ENCODE results near the gene COPRS.
"Not testable (repeated sequence)": the region's sequence is repeated elsewhere in the genome, so short reads cannot be mapped to it uniquely, and the experiment has no call there.

The COPRS gene

DNA sequence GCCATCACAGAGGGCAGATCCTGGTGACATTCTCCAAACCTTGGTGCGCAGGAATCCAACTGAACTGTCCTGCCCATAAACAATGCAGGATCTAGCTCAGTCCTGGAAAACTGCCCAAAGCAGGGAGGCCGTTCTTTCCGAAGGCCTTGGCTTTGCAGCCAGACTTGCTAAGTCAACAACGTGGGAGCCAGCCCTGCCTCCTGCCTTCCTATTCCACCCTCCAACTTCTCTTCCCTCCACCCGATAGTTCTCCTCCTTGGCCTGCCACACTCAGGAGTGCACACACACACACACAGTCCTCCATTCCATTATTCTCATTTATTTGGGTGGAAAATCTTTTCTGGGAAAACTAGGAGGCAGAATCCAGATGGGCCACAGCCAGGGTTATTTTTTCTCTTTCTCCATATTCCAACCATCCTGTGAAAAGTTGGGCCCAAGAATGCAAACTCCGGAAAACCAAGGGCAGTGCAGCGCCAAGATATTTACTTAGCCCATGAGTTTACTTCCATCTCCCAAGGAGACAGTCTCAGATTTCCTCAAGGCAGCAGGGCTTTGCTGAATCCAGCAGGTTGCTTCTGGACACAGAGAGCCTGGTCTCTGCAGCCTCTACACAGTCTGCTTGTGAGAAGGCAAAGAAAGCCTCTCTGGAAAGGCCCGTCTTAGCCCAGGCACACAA is 15.8 kb downstream of the COPRS start:
- no peak for DNase-seq

- peak; percentile 4 to 33 for DNase-seq
These were observed 16.6 kb downstream of the COPRS start for GRCh38 chr17:31842195-31843069.

GRCh38 chr17:31841850-31842194 is 17.2 kb downstream of the COPRS start:
- no peak for DNase-seq

- DNase-seq: no peak
These were observed 20.3 kb downstream of the COPRS start for GRCh38 chr17:31838636-31839225.

GRCh38 chr17:31835984-31836383 is 23.1 kb downstream of the COPRS start:
- DNase-seq: no peak

DNA sequence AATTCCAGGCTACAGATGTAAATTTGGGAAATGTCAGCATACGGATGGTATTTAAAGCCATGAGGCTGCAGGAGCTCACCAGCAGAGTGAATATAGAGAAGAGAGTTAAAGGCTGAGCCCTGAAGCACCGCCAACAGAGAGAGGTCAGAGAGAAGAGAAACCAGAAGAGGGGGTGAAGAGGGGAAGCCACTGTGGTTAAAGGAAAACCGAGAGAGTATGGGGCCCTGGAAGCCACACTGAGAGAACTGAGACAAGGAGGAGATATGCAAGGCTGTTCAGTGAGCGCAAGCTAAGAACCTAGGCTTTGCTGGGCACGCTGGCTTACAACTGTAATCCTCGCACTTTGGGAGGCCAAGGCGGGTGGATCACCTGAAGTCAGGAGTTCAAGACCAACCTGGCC is 24.6 kb downstream of the COPRS start:
- DNase-seq: no peak

GRCh38 chr17:31832746-31833145 is 26.3 kb downstream of the COPRS start:
- no peak for DNase-seq

- no peak for DNase-seq
These were observed 27.8 kb downstream of the COPRS start for GRCh38 chr17:31830971-31831858.

- DNase-seq: no peak
These were observed 29.4 kb downstream of the COPRS start for GRCh38 chr17:31829649-31830048.

DNA sequence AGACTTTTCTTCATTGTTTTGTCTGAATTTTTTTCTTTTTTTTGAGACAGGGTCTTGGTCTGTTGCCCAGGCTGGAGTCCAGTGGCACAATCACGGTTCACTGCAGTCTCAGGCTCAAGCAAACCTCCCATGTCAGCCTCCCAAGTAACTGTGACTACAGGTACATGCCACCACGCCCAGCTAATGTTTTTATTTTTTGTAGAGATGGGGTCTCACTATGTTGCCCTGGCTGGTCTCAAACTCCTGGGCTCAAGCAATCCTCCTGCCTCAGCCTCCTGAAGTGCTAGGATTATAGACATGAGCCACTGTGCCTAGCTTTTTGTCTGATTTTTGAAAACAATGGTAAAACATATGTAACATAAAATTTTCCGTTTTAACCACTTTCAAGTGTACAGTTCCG is 30.1 kb downstream of the COPRS start:
- not testable (repeated sequence) for DNase-seq

GRCh38 chr17:31825961-31826691 is 32.9 kb downstream of the COPRS start:
- no peak for DNase-seq

- no peak for DNase-seq
These were observed 34.2 kb downstream of the COPRS start for GRCh38 chr17:31824766-31825360.

- no peak for DNase-seq
These were observed 36.0 kb downstream of the COPRS start for GRCh38 chr17:31823014-31823413.

DNA sequence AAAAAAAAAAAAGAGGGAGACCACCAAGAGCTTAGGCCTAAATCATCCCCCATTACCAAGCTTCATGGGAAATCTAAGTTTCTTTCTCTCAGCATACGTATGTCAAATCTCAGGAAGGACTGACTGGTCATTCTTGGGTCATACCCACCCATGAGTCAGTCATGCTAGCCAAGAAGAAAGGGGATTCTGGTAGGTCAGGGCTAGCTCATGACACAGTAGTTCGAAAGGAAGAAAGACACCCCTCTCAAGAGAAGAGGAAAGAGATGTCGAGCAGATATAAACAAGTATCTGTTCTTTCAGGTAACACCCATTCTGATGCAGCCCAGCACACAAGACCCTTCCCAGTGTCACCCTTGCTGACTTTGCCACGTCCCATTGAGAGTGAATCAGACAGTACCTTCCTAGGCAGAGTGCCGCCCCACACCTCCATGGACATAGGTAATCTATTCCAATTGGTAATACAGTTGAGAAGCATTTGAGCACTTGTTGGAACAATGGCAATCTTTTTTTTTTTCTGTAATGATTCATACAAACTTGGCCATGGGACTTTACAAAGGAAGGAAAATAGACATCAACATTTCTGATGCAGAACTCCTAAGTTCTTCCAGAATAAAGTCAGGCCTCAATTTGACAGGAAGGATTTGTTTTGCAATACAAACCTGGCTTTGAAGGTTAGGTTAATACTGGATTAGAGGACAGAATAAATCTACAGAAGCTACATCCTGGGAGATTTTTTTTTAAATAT is 38.2 kb downstream of the COPRS start:
- DNase-seq: no peak

GRCh38 chr17:31819578-31819977 is 39.5 kb downstream of the COPRS start:
- DNase-seq: no peak

GRCh38 chr17:31818863-31819262 is 40.2 kb downstream of the COPRS start:
- not testable (repeated sequence) for DNase-seq

- no peak for DNase-seq
These were observed 43.8 kb downstream of the COPRS start for GRCh38 chr17:31815212-31815730.

DNA sequence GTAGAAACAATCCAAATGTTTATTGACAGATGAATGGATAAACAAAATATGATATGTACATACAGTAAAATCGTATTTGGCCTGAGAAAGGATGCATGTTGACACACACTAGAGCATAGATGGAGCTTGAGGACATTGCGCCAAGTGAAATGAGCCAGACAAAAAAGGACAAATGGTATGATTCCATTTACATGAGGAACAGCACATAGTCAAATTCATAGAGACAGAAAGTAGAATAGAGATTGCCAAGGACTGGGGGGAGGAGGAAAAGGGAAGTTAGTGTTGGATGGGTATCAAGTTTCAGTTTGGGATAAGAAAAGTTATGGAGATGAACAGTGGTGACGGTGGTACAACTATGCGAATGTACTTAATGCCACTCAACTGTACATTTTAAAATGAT is 47.9 kb downstream of the COPRS start:
- DNase-seq: peak in 1 of 2 donors; percentile 2

- not testable (repeated sequence) for DNase-seq
These were observed 49.2 kb downstream of the COPRS start for GRCh38 chr17:31809876-31810275.

- DNase-seq: no peak
These were observed 50.5 kb downstream of the COPRS start for GRCh38 chr17:31808521-31809050.

GRCh38 chr17:31807846-31808245 is 51.2 kb downstream of the COPRS start:
- DNase-seq: no peak
